ENCODE results near the gene ANKLE1.

DNA sequence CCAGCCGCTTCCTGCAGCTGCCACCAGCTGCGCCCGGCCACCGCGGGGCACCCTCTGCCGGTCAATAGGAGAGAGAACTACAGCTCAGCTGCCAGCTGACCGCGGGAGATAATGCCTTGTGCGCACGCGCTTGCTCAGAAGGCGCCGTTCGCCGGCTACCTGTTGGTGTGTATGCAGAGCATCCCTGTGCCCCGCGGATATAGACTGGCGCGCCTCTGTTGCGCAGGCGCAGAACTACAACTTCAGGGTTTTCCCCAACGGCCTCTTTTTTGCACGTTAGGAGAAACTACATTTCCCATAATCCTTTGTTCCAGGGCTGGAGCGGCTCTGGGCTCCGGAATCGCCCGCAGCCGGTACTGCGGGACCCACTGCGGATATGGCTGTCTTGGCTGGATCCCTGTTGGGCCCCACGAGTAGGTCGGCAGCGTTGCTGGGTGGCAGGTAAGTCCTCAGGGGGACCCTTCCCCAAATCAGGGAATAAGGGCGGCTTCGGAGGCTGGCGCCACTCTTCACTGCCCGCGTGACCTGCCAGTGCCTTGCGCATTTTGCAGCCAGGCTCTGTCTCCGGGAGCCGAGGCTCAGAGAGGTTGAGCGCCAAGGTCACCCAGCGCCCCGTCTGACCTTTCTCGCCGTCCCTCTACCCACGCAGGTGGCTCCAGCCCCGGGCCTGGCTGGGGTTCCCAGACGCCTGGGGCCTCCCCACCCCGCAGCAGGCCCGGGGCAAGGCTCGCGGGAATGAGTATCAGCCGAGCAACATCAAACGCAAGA lies 24.0 kb downstream of the ANKLE1 start, which contains the start of gene MRPL34:
- peak; percentile 83 to 96 (median 93) for TF ChIP-seq CTCF (optimal IDR thresholded peaks at IDR 0.05 in 1 of 3, IDR thresholded peaks at IDR 0.05 in 1 of 3, conservative IDR thresholded peaks at IDR 0.05 in 1 of 3; ENCODE audit: extremely low read depth in 1 of 3, insufficient read depth in 2 of 3, low read length in 3 of 3)
- TF ChIP-seq EZH2 (IDR thresholded peaks at IDR 0.05; ENCODE audit: low read length): no peak
